NCI-H82 treated with DMSO at 0.1 percent for 48 hours (cell line): Measurements from ENCODE around the gene SCUBE2.

Source experiments
- DNase-seq: peaks from one replicate; lab custom pipeline; 2025; ENCODE audit not compliant: unreplicated experiment; lab: John Stamatoyannopoulos, UW

SCUBE2 gene

GRCh38 chr11:9049959-9050358 is 41.4 kb downstream of the SCUBE2 start:
- no peak for DNase-seq

DNA sequence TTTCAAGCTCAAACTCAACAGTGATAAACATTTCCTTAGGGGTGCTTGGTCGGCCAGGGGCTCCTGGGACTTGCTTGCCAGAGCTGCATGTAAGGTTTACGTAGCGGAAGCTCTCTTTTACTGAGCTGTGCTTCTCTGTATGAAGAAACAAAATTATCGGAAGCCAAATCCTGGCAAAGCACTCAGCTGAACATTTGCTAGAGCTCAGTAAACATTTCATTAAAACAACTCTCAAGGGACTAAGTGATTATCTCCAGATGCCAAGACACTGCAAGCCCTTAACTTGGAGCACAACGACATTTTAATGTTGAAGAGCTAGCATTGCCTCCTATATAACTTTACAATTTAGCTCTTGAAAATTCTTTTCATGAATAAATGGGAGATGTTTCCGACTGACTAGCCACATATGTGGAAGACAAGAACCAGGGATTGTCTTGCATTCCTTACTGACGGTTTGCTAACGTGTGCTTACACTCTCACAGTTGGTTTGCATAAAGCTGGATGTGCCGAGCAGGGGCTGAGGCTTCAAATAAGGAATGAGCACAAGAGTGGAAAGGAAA is 43.4 kb downstream of the SCUBE2 start:
- DNase-seq: peak; percentile 78

DNA sequence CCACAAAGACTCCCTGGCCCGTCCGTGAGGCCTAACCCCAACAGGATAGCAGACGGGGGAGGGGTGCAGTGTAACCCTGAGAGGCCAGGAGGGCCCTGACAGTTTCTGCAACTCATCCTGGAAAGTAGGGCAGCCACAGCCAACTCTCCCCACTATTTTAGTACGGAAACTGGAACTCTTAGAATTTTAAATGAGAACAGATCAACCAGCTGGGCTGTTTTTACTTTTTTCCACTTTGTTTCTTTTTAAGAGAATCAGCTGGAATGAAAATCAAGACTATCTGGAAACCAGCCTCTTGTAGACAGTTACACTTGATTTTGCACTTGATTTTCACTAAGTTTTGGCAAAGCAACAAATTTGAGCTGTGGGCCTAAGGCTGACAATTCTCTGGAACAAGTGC is 44.9 kb downstream of the SCUBE2 start:
- no peak for DNase-seq

- no peak for DNase-seq
Measured at GRCh38 chr11:9042488-9042887, 48.9 kb downstream of the SCUBE2 start.

DNA sequence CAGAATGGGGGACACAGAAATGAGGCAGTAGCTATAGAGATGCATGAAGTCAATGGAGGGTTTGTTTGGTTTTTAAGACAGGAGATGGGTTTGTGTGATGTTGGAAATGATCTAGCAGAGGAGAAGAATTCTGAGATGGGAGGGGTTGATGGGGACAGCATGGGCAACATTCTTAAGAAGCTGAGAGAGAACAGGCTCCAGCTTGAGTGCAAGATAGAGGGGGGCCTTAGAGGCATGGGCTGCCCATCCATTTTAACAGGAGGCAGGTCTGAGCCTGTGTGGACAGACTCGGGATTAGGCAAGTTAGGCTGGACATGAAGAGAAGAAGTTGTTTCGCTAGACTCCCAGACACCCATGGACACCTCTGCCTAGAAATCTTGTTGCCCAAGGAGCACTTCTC is 49.7 kb downstream of the SCUBE2 start:
- no peak for DNase-seq

DNA sequence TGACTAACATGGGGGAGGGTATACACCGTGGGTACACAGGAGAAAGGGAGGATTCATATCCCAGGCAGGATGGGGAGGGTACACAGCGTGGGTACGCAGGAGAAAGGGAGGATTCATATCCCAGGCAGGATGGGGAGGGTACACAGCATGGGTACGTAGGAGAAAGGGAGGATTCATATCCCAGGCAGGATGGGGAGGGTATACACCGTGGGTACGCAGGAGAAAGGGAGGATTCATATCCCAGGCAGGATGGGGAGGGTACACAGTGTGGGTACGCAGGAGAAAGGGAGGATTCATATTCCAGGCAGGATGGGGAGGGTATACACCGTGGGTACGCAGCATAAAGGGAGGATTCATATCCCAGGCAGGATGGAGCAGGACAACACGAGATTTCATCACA is 51.0 kb downstream of the SCUBE2 start:
- no peak for DNase-seq

DNA sequence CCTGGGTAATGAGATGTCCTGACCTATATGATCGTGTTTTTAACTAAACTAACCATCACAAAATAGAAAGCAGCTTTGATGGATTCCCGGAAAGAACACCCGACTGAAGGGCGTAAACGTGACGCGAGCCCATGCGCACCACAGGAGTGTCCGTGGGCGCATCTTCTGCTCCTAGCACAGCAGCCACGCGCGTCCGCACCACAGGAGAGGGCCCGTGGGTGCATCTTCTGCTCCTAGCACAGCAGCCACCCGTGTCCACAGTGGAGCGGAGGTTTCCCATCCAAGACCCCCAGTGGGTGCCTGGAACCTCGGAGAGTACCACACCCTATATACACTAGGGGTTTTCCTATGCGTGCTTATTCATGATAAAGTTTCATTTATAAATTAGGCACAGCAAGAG is 51.5 kb downstream of the SCUBE2 start:
- DNase-seq: no peak

- DNase-seq: no peak
Measured at GRCh38 chr11:9039198-9039597, 52.2 kb downstream of the SCUBE2 start.

DNA sequence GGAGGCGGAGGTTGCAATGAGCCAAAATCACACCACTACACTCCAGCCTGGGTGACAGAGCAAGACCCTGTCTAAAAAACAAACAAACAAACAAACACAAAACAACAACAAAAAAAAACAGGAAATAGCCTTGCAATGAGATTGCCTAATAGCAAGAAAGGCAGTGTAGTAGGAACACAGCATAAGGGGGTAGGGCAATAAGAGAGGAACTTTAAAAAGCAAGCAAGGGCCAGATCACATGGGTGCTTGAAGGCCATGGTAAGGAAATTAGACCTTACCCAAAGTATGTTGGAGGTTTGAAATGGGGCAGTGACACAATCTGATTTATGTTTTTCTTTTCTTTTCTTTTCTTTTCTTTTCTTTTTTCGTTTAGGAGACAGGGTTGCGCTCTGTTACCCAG is 52.9 kb downstream of the SCUBE2 start:
- DNase-seq: no peak

- no peak for DNase-seq
Measured at GRCh38 chr11:9037963-9038362, 53.4 kb downstream of the SCUBE2 start.

DNA sequence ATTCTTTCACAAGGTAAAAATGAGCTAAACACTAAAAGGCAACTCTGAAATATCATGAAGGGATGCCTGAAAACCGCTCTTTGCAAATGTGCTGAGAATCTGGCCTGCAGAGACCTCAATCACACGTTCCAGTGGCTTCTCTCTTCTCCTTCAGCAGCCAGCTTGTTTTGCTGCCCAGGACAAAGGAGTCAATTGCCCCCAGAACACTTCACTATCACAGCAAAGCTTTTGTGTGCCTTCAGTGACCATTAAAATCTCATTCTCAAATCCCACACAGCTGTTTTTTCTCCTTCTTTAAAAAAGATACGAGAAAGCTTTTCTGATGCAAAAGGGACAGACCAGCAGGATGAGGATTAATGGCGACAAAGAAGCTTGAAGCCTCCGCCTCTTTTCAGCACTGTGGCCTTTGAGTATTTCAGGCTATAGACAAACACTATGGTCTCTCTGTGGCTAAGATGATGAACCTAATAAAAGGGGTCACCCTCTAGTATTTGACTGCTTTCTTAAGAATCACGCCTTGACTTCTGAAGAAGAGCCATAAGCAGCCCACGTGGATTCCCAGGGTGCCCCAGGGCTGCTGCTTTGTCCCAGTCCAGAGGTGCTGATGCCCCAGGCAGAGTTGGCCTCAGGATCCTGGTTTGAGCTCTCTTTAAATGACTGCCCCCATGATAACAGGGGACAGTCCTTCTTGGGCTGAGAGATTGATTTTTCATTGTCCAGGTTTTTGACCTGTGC is 54.2 kb downstream of the SCUBE2 start:
- DNase-seq: no peak

DNA sequence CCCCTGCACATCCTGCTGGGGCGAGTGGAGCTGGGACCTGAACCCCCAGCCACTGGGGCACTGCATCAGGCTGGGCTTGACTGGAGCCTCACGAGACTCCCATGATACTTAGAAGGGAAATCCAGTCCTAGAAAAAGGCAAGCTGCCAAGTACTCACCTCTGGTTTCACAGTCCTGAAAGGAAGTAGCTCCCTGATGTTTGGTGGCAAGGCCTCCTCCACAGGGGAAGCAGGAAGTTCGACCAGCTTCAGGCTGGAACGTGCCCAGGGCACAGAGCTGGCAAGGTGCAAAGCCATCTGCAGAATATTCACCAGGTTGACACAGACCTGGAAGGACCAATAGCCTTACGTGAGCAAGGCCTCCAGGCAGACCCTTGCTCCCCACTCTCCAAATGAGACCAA is 60.8 kb downstream of the SCUBE2 start:
- DNase-seq: no peak

GRCh38 chr11:9029422-9029821 is 62.0 kb downstream of the SCUBE2 start:
- DNase-seq: no peak

- DNase-seq: no peak
Measured at GRCh38 chr11:9028581-9028980, 62.8 kb downstream of the SCUBE2 start.

DNA sequence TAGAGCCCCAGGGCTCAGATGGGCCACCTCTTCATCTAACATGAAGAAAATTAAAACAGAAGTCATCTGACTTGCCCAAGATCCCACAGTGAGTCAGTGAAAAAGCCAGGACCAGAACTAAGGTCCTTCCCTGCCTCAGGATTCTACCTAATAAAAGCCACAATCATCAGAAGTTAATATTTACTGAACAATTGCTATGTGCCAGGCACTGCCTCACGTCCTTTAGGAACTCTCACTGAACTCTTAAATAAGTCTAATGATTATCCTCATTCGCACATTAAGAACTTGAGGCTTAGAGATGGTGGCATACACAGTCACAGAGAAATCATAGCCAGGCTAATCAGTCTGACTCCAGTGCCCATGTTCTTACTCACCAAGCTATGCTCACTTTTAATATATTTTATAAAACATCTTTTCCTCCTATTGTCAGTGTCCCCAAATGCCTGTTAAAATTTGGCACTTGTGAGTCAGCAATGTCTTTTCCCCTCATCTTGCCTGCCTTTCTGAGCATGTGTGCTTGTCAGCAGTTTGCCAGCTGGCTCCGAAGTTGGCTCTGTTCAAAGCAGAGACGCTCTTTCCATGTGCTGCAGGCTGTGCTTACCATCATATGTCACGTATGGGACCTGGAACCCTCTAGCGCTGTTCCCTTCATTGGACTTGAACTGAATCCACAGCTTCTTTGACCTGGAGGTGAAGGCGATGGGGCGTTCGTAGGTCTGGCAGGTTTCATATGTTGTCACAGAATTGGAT is 66.1 kb downstream of the SCUBE2 start:
- no peak for DNase-seq

- DNase-seq: no peak
Measured at GRCh38 chr11:9022961-9023680, 68.3 kb downstream of the SCUBE2 start.

GRCh38 chr11:9020916-9021315 is 70.5 kb downstream of the SCUBE2 start:
- DNase-seq: no peak

DNA sequence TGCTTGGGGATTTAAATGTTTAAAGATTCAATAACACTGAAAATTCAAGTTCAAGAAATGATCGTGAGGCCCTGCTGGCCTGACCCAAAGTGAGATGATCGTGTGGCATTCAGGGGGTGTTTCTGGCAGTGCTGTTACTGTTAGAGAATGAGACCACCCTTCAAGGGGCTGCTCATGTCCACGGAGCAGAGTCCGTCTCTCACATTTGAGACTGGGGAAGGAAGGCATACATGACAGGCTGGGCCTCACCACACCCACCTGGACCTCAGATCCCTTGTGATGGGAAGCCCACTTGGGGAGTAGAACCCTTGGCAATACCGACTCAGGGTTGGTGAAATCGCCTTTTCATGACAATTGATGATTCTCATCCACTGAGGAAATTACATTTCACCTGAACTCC is 71.5 kb downstream of the SCUBE2 start:
- DNase-seq: no peak

GRCh38 chr11:9017773-9018172 is 73.6 kb downstream of the SCUBE2 start:
- no peak for DNase-seq

- peak; percentile 11 for DNase-seq
Measured at GRCh38 chr11:9016916-9017642, 74.3 kb downstream of the SCUBE2 start.

GRCh38 chr11:9015677-9016076 is 75.7 kb downstream of the SCUBE2 start:
- peak; percentile 76 for DNase-seq
